PC-3 (cell line): ENCODE results near the gene RNASET2. TPM values are rescaled to one million over a fixed set of nuclear protein-coding genes. Genes with fewer than 3 reads are reported as not detected.

Experiments used
- ATAC-seq: fragments of 200-7000 bp; cut with Tn5 transposase; 2 replicates; pipeline ENCODE4 v1.9.1; 2020; ENCODE audit warnings: mild to moderate bottlenecking, moderate library complexity
- BruUV-seq: library from RNA; stranded (reverse); fragments of 400-500 nt; replicated peaks from 2 replicates; lab custom pipeline; 2021; lab: Mats Ljungman, UMichigan
- CTCF ChIA-PET: fragments of 300-600 bp; sonication (Branson Sonifier 250); formaldehyde crosslinking; loops from one replicate; lab custom pipeline; 2022; ENCODE audit warnings: antibody characterized with exemption; lab: Charles Lee
- POLR2A ChIA-PET: fragments of 300-600 bp; sonication (Branson Sonifier 250); formaldehyde crosslinking; loops from one replicate; lab custom pipeline; 2022; ENCODE audit warnings: antibody characterized with exemption; ENCODE audit not compliant: unreplicated experiment; lab: Charles Lee
- DNase-seq: peaks from one replicate; pipeline ENCODE4 v3.0.0-alpha.2; 2015
- H2AFZ ChIP-seq: fragments of 300-600 bp; sonication (generic); 2 replicates; pipeline ENCODE4 v1.6.0; 2016; ENCODE audit warnings: antibody characterized with exemption, low read length
- H3F3A ChIP-seq: fragments of 300-600 bp; sonication (generic); one replicate; pipeline ENCODE4 v1.6.0; 2017; ENCODE audit warnings: antibody characterized with exemption, low read length, control low read depth, mild to moderate bottlenecking; ENCODE audit not compliant: unreplicated experiment
- H3K27ac ChIP-seq: fragments of 300-600 bp; sonication (generic); 2 replicates; pipeline ENCODE4 v1.5.1; 2016; ENCODE audit warnings: mild to moderate bottlenecking, low read length
- H3K27me3 ChIP-seq: fragments of 300-600 bp; sonication (generic); 2 replicates; pipeline ENCODE4 v1.6.1; 2016; ENCODE audit warnings: low read length, mixed read lengths
- H3K36me3 ChIP-seq: fragments of 300-600 bp; sonication (generic); 2 replicates; pipeline ENCODE4 v1.6.1; 2016; ENCODE audit warnings: low read depth, mixed run types, low read length, mixed read lengths
- H3K4me1 ChIP-seq: fragments of 300-600 bp; sonication (generic); 2 replicates; pipeline ENCODE4 v1.5.1; 2016; ENCODE audit warnings: low read length; ENCODE audit not compliant: insufficient read depth
- H3K4me2 ChIP-seq: fragments of 300-600 bp; sonication (generic); 2 replicates; pipeline ENCODE4 v1.6.0; 2016; ENCODE audit warnings: low read length
- H3K4me3 ChIP-seq: fragments of 300-600 bp; sonication (generic); 2 replicates; pipeline ENCODE4 v1.5.1; 2016; ENCODE audit warnings: mild to moderate bottlenecking, low read length, mixed read lengths
- H3K79me2 ChIP-seq: fragments of 300-600 bp; sonication (generic); 2 replicates; pipeline ENCODE4 v1.6.1; 2017; ENCODE audit warnings: low read length, mixed read lengths
- H3K9ac ChIP-seq: fragments of 300-600 bp; sonication (generic); 2 replicates; pipeline ENCODE4 v1.6.0; 2016; ENCODE audit warnings: mild to moderate bottlenecking, low read length
- H3K9me2 ChIP-seq: fragments of 300-600 bp; sonication (generic); replicated peaks from 2 replicates; pipeline ENCODE4 v1.6.1; 2016; ENCODE audit warnings: mixed run types, low read length, mixed read lengths
- H3K9me3 ChIP-seq: fragments of 300-600 bp; sonication (generic); 2 replicates; pipeline ENCODE4 v1.6.1; 2016; ENCODE audit warnings: low read length, mixed read lengths
- H4K20me1 ChIP-seq: fragments of 300-600 bp; sonication (generic); 2 replicates; pipeline ENCODE4 v1.6.1; 2016; ENCODE audit warnings: low read length, mixed read lengths
- EZH2 ChIP-seq: fragments of 300-600 bp; sonication (generic); IDR thresholded peaks from one replicate; pipeline ENCODE4 v1.6.1; 2017; ENCODE audit warnings: antibody characterized with exemption, mild to moderate bottlenecking, low read length; ENCODE audit not compliant: unreplicated experiment
- EZH2phosphoT487 ChIP-seq: fragments of 300-600 bp; sonication (generic); IDR thresholded peaks from 2 replicates; pipeline ENCODE4 v1.6.1; 2018; ENCODE audit warnings: mild to moderate bottlenecking, antibody characterized with exemption, low read length, borderline replicate concordance
- intact Hi-C: fragments of 100-400 bp; cut with micrococcal nuclease; formaldehyde crosslinking; loops from 2 replicates; pipeline ENCODE4 v1.9.0; 2023
- total RNA-seq: library from RNA; depleted of rRNA; stranded (reverse); fragments of >200 nt; gene quantifications from 2 replicates; pipeline ENCODE4 v1.2.3, GENCODE V29; 2014
- TF ChIP-seq, protein P1 (sequence below): fragments of 300-600 bp; sonication (generic); conservative IDR thresholded peaks from 2 replicates; pipeline ENCODE4 v1.5.1; 2017; ENCODE audit warnings: antibody characterized with exemption, low read depth, mild to moderate bottlenecking, low read length

Gene RNASET2
- total RNA-seq, 1 experiment from 2014 or later: 51.8 TPM

DNA sequence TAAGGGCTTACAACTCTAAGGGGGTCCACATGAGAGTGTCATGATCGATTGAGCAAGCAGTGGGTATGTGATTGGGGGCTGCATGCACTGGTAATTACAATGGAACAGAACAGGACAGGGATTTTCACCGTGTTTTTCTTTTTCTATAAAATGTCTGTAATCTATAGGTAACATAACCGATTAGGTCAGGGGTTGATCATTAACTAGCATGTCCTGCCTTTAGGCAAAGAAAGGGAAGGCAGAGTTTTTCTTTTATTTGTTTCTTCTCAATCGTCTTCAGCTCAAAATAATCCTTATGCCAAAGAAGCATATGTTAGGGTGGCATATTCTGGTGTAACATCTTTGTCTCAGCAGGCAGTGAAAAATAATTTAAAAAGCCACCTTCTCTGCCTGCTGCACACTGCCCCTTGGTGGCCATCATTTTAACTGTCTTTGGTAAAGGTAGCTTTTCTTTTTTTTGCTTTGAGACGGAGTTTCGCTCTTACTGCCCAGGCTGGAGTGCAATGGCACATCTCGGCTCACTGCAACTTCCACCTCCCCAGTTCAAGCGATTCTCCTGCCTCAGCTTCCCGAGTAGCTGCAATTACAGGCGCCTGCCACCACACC lies 33.2 kb upstream of the RNASET2 start:
- Histone ChIP-seq H2AFZ (no peak overlapping the region), H3K79me2 (no peaks in the 10 kb centered on the region), H3K27me3 (no peaks in the 10 kb centered on the region), H3K9me2 (no peaks in the 10 kb centered on the region), H3K27ac (no peak overlapping the region), H3F3A (no peaks in the 10 kb centered on the region), H3K4me2 (no peak overlapping the region), H3K4me1 (no peaks in the 10 kb centered on the region), H4K20me1 (no peaks in the 10 kb centered on the region), H3K9ac (no peak overlapping the region), H3K36me3 (no peaks in the 10 kb centered on the region), H3K4me3 (no peak overlapping the region), H3K9me3 (no peaks in the 10 kb centered on the region)
- BruUV-seq: no TSS peak
- peak; percentile 46 for DNase-seq
- ChIA-PET CTCF (interaction anchor here (0.6 to 1.8 kb wide), 3 partner anchors 34 to 214 kb away, joined by 3 to 5 read pairs (median 3); no protein-coding TSS in a partner anchor), POLR2A (no interaction called here)
- intact Hi-C loops: loop anchor here (1.0 to 2.0 kb wide), 2 partner anchors 39 to 203 kb away; no protein-coding TSS in a partner anchor
- ATAC-seq: peak; percentile 24; the same call in 1 of the 2 replicates
- TF ChIP-seq, protein P1, sequence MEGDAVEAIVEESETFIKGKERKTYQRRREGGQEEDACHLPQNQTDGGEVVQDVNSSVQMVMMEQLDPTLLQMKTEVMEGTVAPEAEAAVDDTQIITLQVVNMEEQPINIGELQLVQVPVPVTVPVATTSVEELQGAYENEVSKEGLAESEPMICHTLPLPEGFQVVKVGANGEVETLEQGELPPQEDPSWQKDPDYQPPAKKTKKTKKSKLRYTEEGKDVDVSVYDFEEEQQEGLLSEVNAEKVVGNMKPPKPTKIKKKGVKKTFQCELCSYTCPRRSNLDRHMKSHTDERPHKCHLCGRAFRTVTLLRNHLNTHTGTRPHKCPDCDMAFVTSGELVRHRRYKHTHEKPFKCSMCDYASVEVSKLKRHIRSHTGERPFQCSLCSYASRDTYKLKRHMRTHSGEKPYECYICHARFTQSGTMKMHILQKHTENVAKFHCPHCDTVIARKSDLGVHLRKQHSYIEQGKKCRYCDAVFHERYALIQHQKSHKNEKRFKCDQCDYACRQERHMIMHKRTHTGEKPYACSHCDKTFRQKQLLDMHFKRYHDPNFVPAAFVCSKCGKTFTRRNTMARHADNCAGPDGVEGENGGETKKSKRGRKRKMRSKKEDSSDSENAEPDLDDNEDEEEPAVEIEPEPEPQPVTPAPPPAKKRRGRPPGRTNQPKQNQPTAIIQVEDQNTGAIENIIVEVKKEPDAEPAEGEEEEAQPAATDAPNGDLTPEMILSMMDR: peak; percentile 55; the same call in 1 of the 2 replicates
- no peak for TF ChIP-seq EZH2

DNA sequence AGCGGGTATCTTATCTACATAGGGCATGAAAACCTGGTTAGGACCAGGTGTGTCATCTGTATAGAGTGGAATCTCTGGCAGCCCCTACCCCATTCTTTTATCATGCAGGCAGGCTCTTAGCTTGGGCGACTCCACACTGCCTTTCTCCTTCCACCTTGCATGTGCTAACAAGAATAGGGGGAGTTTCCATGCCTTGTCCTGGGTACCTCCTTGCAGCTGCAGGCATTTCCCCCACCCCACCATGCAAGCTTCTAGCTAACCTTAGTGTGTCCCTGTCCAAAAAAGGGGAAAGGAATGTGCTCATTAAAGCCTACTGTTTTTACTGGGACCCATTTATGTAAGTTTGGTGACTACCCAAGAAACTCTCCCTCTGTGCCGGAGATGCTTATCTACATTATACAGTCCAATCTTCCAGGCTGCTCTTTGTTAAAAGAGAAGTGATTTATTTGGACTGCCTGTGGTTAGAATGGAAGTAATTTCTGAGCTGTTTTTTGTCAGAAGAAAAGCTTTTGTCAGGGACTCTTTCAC lies 32.4 kb upstream of the RNASET2 start:
- Histone ChIP-seq H3K27ac (no peak overlapping the region), H3K9me2 (no peaks in the 10 kb centered on the region), H3K4me2 (no peak overlapping the region), H3K9me3 (no peaks in the 10 kb centered on the region), H2AFZ (no peak overlapping the region), H3K27me3 (no peaks in the 10 kb centered on the region), H3K4me3 (no peak overlapping the region), H3K4me1 (no peaks in the 10 kb centered on the region), H3K9ac (no peak overlapping the region), H3K36me3 (no peaks in the 10 kb centered on the region), H4K20me1 (no peaks in the 10 kb centered on the region), H3F3A (no peaks in the 10 kb centered on the region), H3K79me2 (no peaks in the 10 kb centered on the region)
- ATAC-seq (no peak), DNase-seq (no peak)
- TF ChIP-seq, protein P1: no peak
- no peak for TF ChIP-seq EZH2
- intact Hi-C loops: loop anchor here (1.0 to 2.0 kb wide), 2 partner anchors 38 to 202 kb away; no protein-coding TSS in a partner anchor
- CTCF ChIA-PET: interaction anchor here (1.2 to 1.8 kb wide), 2 partner anchors 213 to 214 kb away, joined by 3 to 5 read pairs; no protein-coding TSS in a partner anchor
- BruUV-seq: no TSS peak
- POLR2A ChIA-PET: no interaction called here

DNA sequence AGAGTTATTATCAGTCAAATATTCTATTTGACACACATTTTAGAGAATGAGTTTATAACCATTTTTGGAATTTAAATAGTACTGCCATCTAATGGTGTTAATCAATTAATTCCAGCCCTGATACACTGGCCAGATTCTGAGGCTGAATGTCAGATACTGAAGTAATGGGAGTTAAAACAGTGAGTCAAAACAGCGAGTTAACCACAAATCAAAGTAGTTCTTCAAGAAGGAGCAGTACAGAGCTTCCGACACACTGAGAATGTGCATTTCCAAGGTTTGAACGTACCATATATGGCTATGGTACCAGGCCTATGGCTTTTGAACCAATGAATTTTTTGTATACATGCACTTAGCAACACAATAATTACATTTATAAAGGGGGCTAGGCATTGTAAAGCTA lies 31.6 kb upstream of the RNASET2 start:
- Histone ChIP-seq H3K9me2 (no peaks in the 10 kb centered on the region), H3K4me1 (no peaks in the 10 kb centered on the region), H3K27me3 (no peaks in the 10 kb centered on the region), H3K9ac (no peak overlapping the region), H3K4me2 (no peak overlapping the region), H3K27ac (no peak overlapping the region), H4K20me1 (no peaks in the 10 kb centered on the region), H3K36me3 (no peaks in the 10 kb centered on the region), H3K4me3 (no peak overlapping the region), H3F3A (no peaks in the 10 kb centered on the region), H3K9me3 (no peaks in the 10 kb centered on the region), H3K79me2 (no peaks in the 10 kb centered on the region), H2AFZ (no peak overlapping the region)
- BruUV-seq: no TSS peak
- ATAC-seq (no peak), DNase-seq (no peak)
- TF ChIP-seq EZH2phosphoT487 (no peak), EZH2 (no peak)
- TF ChIP-seq, protein P1: no peak
- ChIA-PET CTCF (interaction anchor here (1.2 kb wide), 1 partner anchor 213 kb away, joined by 3 read pairs; no protein-coding TSS in a partner anchor), POLR2A (no interaction called here)
- intact Hi-C loops: loop anchor here (2.0 kb wide), 1 partner anchor 37 kb away; no protein-coding TSS in a partner anchor
